Measurements from ENCODE around the gene PRSS48.

Gene PRSS48

DNA sequence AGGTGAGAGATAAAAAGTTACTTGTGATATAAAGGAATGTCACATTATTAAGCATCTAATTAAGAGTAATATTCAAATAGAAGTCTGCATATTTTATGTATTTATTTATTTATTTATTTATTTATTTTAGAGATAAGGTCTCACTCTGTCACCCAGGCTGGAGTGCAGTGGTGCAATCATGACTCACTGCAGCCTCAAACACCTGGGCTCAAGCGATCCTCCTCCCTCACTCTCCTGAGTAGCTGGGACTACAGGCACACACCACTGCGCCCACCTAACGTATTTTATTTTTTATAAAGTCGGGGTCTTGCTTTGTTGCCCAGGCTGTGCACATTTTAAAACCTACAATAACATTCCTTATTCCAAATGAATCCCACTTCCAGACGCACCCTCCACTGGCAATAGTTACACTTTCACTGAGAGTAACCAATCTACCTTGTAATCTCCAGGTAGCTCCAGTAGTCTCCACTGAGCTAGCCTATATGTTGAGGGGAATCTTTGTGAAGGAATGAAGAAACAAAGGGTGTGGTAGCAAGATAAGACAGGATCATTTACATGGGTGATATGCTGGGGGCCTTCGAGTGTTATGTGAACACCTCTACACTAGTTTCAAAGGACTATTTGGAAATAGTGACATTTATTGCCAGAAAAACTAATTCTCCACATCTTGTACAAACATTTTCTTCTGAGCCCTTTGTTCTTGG is 36.5 kb downstream of the PRSS48 start:
- no peaks in the 10 kb centered on the region for H3K27me3 ChIP-seq
- peaks cover 0 to 90% (median 38%) of the 10 kb centered on the region in 4 donors for H3K4me1 ChIP-seq
- intact Hi-C loops (cut with DNase I; ENCODE audit: low total_unique reads), result no loop called here
- TF ChIP-seq, protein P1, sequence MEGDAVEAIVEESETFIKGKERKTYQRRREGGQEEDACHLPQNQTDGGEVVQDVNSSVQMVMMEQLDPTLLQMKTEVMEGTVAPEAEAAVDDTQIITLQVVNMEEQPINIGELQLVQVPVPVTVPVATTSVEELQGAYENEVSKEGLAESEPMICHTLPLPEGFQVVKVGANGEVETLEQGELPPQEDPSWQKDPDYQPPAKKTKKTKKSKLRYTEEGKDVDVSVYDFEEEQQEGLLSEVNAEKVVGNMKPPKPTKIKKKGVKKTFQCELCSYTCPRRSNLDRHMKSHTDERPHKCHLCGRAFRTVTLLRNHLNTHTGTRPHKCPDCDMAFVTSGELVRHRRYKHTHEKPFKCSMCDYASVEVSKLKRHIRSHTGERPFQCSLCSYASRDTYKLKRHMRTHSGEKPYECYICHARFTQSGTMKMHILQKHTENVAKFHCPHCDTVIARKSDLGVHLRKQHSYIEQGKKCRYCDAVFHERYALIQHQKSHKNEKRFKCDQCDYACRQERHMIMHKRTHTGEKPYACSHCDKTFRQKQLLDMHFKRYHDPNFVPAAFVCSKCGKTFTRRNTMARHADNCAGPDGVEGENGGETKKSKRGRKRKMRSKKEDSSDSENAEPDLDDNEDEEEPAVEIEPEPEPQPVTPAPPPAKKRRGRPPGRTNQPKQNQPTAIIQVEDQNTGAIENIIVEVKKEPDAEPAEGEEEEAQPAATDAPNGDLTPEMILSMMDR (IDR thresholded peaks at IDR 0.05), result no peak
- H3K9me3 ChIP-seq, result no peaks in the 10 kb centered on the region
- H3K36me3 ChIP-seq, result no peaks in the 10 kb centered on the region
- no peak for DNase-seq
- H3K4me3 ChIP-seq, result no peak overlapping the region
- peak overlapping the region in 1 of 2 donors; percentile 60 for H3K27ac ChIP-seq

DNA sequence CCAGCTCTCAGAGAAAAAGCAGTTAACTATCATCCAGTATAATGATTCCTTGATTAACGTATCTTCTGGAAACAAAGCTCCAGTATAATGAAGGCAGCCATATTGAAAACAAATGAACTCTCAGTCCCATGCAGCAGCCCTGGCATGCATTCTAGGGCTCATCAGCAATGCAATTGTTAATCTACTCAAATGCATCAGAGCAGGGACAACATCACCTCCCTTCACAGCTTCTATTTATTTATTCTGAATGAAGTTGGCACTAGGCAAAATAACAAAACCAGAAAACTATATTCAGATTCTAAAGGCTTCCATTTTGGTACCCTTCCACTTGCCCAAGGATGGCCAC is 37.0 kb downstream of the PRSS48 start:
- H3K36me3 ChIP-seq, result no peaks in the 10 kb centered on the region
- intact Hi-C loops (cut with DNase I; ENCODE audit: low total_unique reads), result no loop called here
- no peaks in the 10 kb centered on the region for H3K27me3 ChIP-seq
- H3K9me3 ChIP-seq, result no peaks in the 10 kb centered on the region
- H3K27ac ChIP-seq, result peak overlapping the region in 1 of 2 donors; percentile 60
- H3K4me1 ChIP-seq, result peaks cover 0 to 95% (median 40%) of the 10 kb centered on the region in 4 donors
- H3K4me3 ChIP-seq, result no peak overlapping the region
- TF ChIP-seq, protein P1 (IDR thresholded peaks at IDR 0.05), result no peak
- DNase-seq, result no peak

DNA sequence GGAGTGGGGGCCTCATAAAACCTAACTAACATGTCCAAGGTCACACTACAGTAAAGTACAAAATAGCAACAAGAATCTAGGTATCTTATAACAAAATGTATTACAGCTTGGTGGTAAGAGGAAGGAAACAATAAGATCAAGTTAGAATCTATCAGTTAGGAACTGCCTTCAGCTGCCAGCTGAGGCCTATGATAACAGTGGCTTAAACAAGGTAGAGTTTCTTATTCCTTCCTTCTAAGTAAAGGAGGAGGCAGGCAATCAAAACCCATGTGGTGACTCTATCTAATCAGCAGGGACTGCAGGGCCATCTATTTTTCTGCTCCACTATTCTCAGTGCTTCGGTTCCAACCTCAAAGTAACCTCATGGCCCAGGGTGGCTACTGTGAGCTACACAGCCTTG is 37.5 kb downstream of the PRSS48 start:
- TF ChIP-seq, protein P1 (IDR thresholded peaks at IDR 0.05), result no peak
- peak overlapping the region; percentile 30 to 60 for H3K27ac ChIP-seq
- peaks cover 0 to 97% (median 39%) of the 10 kb centered on the region in 4 donors for H3K4me1 ChIP-seq

DNA sequence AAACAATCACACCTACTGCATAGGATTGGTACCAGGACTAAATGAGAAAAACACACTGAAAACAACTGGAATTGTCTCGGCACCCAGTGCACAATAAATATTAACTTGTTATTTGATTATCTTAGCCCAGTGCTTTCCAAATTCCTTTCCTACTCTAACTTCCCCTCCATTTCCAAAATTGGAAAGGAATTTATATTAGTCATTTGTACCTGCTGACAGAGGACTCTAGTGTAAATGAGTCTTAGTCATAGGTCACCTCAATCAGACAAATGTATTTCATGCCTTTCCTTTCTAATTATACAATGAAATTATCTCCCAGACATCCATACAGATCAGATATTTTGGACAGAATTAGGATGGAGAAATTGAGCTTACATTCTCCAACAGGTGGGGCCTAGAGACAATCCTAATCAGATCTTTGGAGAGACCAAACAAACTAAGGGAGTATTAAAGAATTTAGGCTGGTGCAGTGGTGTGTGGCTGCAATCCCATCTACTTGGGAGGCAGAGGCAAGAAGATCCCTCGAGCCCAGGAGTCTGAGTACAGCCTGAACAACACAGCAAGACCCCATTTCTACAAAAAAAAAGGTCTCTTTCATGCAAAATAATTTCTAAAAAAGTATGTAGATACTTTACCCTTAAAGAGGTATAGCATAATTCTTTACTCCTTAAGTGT is 38.4 kb downstream of the PRSS48 start:
- no peak overlapping the region for H3K4me3 ChIP-seq
- peak overlapping the region; percentile 30 to 60 for H3K27ac ChIP-seq
- H3K9me3 ChIP-seq, result no peaks in the 10 kb centered on the region
- peaks cover 0 to 97% (median 35%) of the 10 kb centered on the region in 4 donors for H3K4me1 ChIP-seq
- DNase-seq, result no peak
- intact Hi-C loops (cut with DNase I; ENCODE audit: low total_unique reads), result no loop called here
- no peaks in the 10 kb centered on the region for H3K36me3 ChIP-seq
- H3K27me3 ChIP-seq, result no peaks in the 10 kb centered on the region
- TF ChIP-seq, protein P1 (IDR thresholded peaks at IDR 0.05), result no peak

More for the DNA sequence above, 37.5 kb downstream of the PRSS48 start:
- no peak overlapping the region for H3K4me3 ChIP-seq
- intact Hi-C loops (cut with DNase I; ENCODE audit: low total_unique reads), result no loop called here
- no peaks in the 10 kb centered on the region for H3K9me3 ChIP-seq
- H3K27me3 ChIP-seq, result no peaks in the 10 kb centered on the region
- H3K36me3 ChIP-seq, result no peaks in the 10 kb centered on the region
- DNase-seq, result no peak

DNA sequence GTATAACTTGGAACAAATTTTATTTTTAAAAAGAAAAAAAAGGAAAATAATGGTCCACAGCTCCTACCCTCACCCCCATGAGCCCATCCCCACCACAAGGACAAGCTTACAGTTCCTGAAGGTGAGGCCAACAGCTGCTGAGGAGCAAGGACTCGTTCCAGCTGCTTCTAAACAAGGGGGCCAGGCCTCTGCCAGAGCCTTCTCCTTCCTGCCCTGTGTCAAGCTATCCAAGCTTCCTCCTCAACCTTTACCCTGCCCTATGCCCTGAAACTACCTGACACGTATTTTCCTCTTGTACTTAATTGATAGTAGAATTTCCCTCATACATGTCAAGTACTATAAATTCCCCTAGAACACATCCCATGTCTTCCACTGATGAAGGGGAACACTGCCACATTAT is 39.7 kb downstream of the PRSS48 start:
- peak overlapping the region in 1 of 2 donors; percentile 47 for H3K27ac ChIP-seq

More for the DNA sequence above, 39.7 kb downstream of the PRSS48 start:
- no peak for DNase-seq
- Histone ChIP-seq H3K9me3 (no peaks in the 10 kb centered on the region), H3K36me3 (no peaks in the 10 kb centered on the region), H3K4me3 (no peak overlapping the region), H3K27me3 (no peaks in the 10 kb centered on the region), H3K4me1 (peaks cover 0 to 97% (median 39%) of the 10 kb centered on the region in 4 donors)
- intact Hi-C loops (cut with DNase I; ENCODE audit: low total_unique reads), result no loop called here
- TF ChIP-seq, protein P1 (IDR thresholded peaks at IDR 0.05), result no peak

All from tibial artery (tissue), 4 donors.